GM23248 (cell line): ENCODE results near the gene MRPL20.

ENCODE experiments used
- EZH2 ChIP-seq: fragments of 200-600 bp; sonication (generic); IDR thresholded peaks from 2 replicates; pipeline ENCODE4 v1.6.1; 2018; ENCODE audit warnings: antibody characterized with exemption, mild to moderate bottlenecking; ENCODE audit not compliant: insufficient read depth, poor library complexity, severe bottlenecking
- EZH2phosphoT487 ChIP-seq: fragments of 200-600 bp; sonication (generic); IDR thresholded peaks from 2 replicates; pipeline ENCODE4 v1.6.1; 2018; ENCODE audit warnings: antibody characterized with exemption, moderate library complexity, mild to moderate bottlenecking, low read depth; ENCODE audit not compliant: insufficient read depth

DNA sequence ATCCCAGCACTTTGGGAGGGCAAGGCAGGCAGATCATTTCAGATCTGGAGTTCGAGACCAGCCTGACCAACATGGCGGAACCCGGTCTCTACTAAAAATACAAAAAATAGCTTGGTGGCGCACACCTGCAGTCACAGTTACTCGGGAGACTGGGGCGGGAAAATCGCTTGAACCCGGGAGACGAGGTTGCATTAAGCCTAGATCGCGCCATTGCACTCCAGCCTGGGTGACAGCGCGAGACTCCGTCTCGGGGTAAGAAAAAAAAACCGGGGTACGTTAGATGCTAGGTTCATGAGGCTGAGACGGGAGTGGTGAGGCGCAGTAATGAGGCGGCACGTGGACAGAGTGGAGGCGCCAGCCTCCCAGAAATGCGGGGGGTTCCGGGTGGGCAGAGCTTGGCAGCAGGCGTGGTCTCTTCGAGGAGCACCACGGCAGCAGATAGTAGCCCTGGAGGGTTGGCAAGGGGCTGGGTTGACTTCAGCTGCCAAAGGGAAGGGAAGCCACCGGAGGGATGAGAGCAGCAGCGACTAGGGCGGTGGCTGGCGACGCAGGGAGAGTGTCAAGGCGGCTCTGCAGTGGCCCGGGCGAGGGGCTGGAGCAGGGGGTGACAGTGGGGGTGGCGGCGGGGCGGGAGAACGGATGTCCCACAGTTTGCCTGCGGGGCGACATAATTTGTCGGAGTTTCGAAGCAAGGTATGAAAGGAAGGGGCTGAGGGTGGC, 832 bp downstream of the MRPL20 start:
- no peak for TF ChIP-seq EZH2
- TF ChIP-seq EZH2phosphoT487: no peak
